ENCODE measurements around the gene FOSL1.

- TF ChIP-seq CTCF (conservative IDR thresholded peaks at IDR 0.05; ENCODE audit: low read length) (no peak), EZH2phosphoT487 (IDR thresholded peaks at IDR 0.05; ENCODE audit: borderline replicate concordance, low read depth, low read length) (no peak)
Measured at GRCh38 chr11:65880844-65881421, 19.3 kb downstream of the FOSL1 start.

All from OCI-LY7 (cell line).